WTC11 (cell line): ENCODE measurements around the gene PLCG1. TPM values are rescaled to one million over a fixed set of nuclear protein-coding genes. Genes with fewer than 3 reads are reported as not detected.

ENCODE experiments used
- ATAC-seq: fragments of 200-7000 bp; cut with Tn5 transposase; 2 replicates; pipeline ENCODE4 v1.10.0; 2021; ENCODE audit warnings: mild to moderate bottlenecking, moderate library complexity
- CTCF ChIA-PET: fragments of 300-600 bp; sonication (Branson Sonifier 250); formaldehyde crosslinking; loops from one replicate; lab custom pipeline; 2021; ENCODE audit warnings: antibody characterized with exemption; lab: Charles Lee
- POLR2A ChIA-PET: fragments of 350-600 bp; sonication (Branson Sonifier 250); formaldehyde crosslinking; loops from one replicate; lab custom pipeline; 2021; ENCODE audit warnings: antibody characterized with exemption; lab: Charles Lee
- DNase-seq: peaks from one replicate; pipeline ENCODE4 v3.0.0; 2021; ENCODE audit warnings: low spot score
- H3K27ac Mint-ChIP-seq: 2 replicates; pipeline ENCODE4 v1.8.0; 2021; ENCODE audit warnings: mixed read lengths
- H3K27me3 Mint-ChIP-seq: 2 replicates; pipeline ENCODE4 v1.8.0; 2021; ENCODE audit warnings: low read depth, mild to moderate bottlenecking, moderate library complexity, mixed read lengths
- H3K36me3 Mint-ChIP-seq: 2 replicates; pipeline ENCODE4 v1.8.0; 2021; ENCODE audit warnings: mixed read lengths
- H3K4me1 Mint-ChIP-seq: 2 replicates; pipeline ENCODE4 v1.8.0; 2022; ENCODE audit warnings: mixed read lengths
- H3K4me3 Mint-ChIP-seq: 2 replicates; pipeline ENCODE4 v1.8.0; 2021; ENCODE audit warnings: mild to moderate bottlenecking, moderate library complexity, mixed read lengths
- H3K9me3 Mint-ChIP-seq: 2 replicates; pipeline ENCODE4 v1.8.0; 2021; ENCODE audit warnings: mixed read lengths
- AFF4 ChIP-seq: sonication (generic); formaldehyde crosslinking; IDR thresholded peaks from 2 replicates; pipeline ENCODE4 v1.8.1; 2023; ENCODE audit warnings: mild to moderate bottlenecking, missing genetic modification reagents, borderline replicate concordance
- CTCF ChIP-seq: fragments of 200-600 bp; IDR thresholded peaks from 2 replicates; pipeline ENCODE4 v1.8.0; 2022; ENCODE audit warnings: antibody characterized with exemption
- E2F4 ChIP-seq: sonication (generic); formaldehyde crosslinking; IDR thresholded peaks from 2 replicates; pipeline ENCODE4 v1.8.1; 2022; ENCODE audit warnings: low read depth, mild to moderate bottlenecking, moderate library complexity, missing genetic modification reagents, borderline replicate concordance
- E2F5 ChIP-seq: sonication (generic); formaldehyde crosslinking; IDR thresholded peaks from 2 replicates; pipeline ENCODE4 v1.8.1; 2022; ENCODE audit warnings: mild to moderate bottlenecking, moderate library complexity, missing genetic modification reagents
- ELF4 ChIP-seq: sonication (generic); formaldehyde crosslinking; IDR thresholded peaks from 2 replicates; pipeline ENCODE4 v1.8.1; 2022; ENCODE audit warnings: low read depth, mild to moderate bottlenecking, moderate library complexity, missing genetic modification reagents
- ERG ChIP-seq: fragments of 250-450 bp; sonication (Bioruptor Pico); IDR thresholded peaks from 2 replicates; pipeline ENCODE4 v1.8.0; 2021; ENCODE audit warnings: mild to moderate bottlenecking
- FOXP4 ChIP-seq: sonication (generic); formaldehyde crosslinking; IDR thresholded peaks from 2 replicates; pipeline ENCODE4 v1.8.0; 2022; ENCODE audit warnings: mild to moderate bottlenecking, missing genetic modification reagents
- GRHL2 ChIP-seq: fragments of 250-450 bp; sonication (Bioruptor Pico); IDR thresholded peaks from 2 replicates; pipeline ENCODE4 v1.8.0; 2022; ENCODE audit warnings: mild to moderate bottlenecking, moderate library complexity; ENCODE audit not compliant: insufficient replicate concordance, severe bottlenecking
- NR2C2 ChIP-seq: sonication (generic); formaldehyde crosslinking; IDR thresholded peaks from 2 replicates; pipeline ENCODE4 v1.8.0; 2022; ENCODE audit warnings: mild to moderate bottlenecking, missing genetic modification reagents
- RELA ChIP-seq: sonication (generic); formaldehyde crosslinking; IDR thresholded peaks from 2 replicates; pipeline ENCODE4 v1.8.1; 2022; ENCODE audit warnings: missing genetic modification reagents, mild to moderate bottlenecking, borderline replicate concordance
- SMAD3 ChIP-seq: sonication (generic); formaldehyde crosslinking; IDR thresholded peaks from 2 replicates; pipeline ENCODE4 v1.8.0; 2022; ENCODE audit warnings: missing genetic modification reagents, mild to moderate bottlenecking, borderline replicate concordance
- SP1 ChIP-seq: sonication (generic); formaldehyde crosslinking; conservative IDR thresholded peaks from 2 replicates; pipeline ENCODE4 v1.8.1; 2022; ENCODE audit warnings: missing genetic modification reagents
- USF1 ChIP-seq: sonication (generic); formaldehyde crosslinking; IDR thresholded peaks from 2 replicates; pipeline ENCODE4 v1.8.0; 2022; ENCODE audit warnings: mild to moderate bottlenecking, missing genetic modification reagents
- ZNF281 ChIP-seq: sonication (generic); formaldehyde crosslinking; IDR thresholded peaks from 2 replicates; pipeline ENCODE4 v1.8.0; 2023; ENCODE audit warnings: mild to moderate bottlenecking, missing genetic modification reagents
- ZNF396 ChIP-seq: fragments of 250-450 bp; sonication (Bioruptor Pico); IDR thresholded peaks from 2 replicates; pipeline ENCODE4 v1.8.0; 2021; ENCODE audit warnings: mild to moderate bottlenecking, moderate library complexity, borderline replicate concordance
- total RNA-seq: library from RNA; stranded (reverse); gene quantifications from 3 replicates; pipeline ENCODE4 v1.2.3, GENCODE V29; 2021

Gene PLCG1
- total RNA-seq, 1 experiment from 2014 or later, result 201 TPM

GRCh38 chr20:41213150-41213820 lies 75.9 kb downstream of the PLCG1 start:
- Mint-ChIP-seq H3K27me3 (no peaks in the 10 kb centered on the region; the same call in 1 of the 2 replicates), H3K4me1 (no peaks in the 10 kb centered on the region), H3K27ac (no peak overlapping the region), H3K4me3 (no peak overlapping the region), H3K9me3 (no peaks in the 10 kb centered on the region), H3K36me3 (no peaks in the 10 kb centered on the region)
- DNase-seq, result no peak
- TF ChIP-seq ELF4 (no peak), SP1 (CRISPR knock-in tag) (no peak), SMAD3 (CRISPR knock-in tag) (no peak), NR2C2 (CRISPR knock-in tag) (no peak), GRHL2 (CRISPR knock-in tag) (no peak), AFF4 (CRISPR knock-in tag) (no peak), ERG (no peak), CTCF (no peak), E2F4 (CRISPR knock-in tag) (no peak), ZNF396 (CRISPR knock-in tag) (no peak)
- ChIA-PET CTCF (interaction anchor here (0.5 to 0.7 kb wide), 2 partner anchors 40 to 127 kb away, joined by 3 read pairs; partner anchors contain the start of gene LPIN3), POLR2A (no interaction called here)
- ATAC-seq, result no peak

- H3K9me3 Mint-ChIP-seq, result no peaks in the 10 kb centered on the region
- CTCF ChIA-PET, result interaction anchor here (1.1 kb wide), 1 partner anchor 36 kb away, joined by 3 read pairs; no protein-coding TSS in a partner anchor
- ATAC-seq (no peak), DNase-seq (no peak)
- no peak for TF ChIP-seq E2F5 (CRISPR knock-in tag)
- TF ChIP-seq ZNF281 (CRISPR knock-in tag), result no peak
- no peak for TF ChIP-seq USF1 (CRISPR knock-in tag)
- no peak for TF ChIP-seq FOXP4 (CRISPR knock-in tag)
- TF ChIP-seq RELA, result no peak
- H3K27ac Mint-ChIP-seq, result no peak overlapping the region
- no peaks in the 10 kb centered on the region for H3K36me3 Mint-ChIP-seq
- H3K4me3 Mint-ChIP-seq, result no peak overlapping the region
- no peaks in the 10 kb centered on the region for H3K4me1 Mint-ChIP-seq
- POLR2A ChIA-PET, result no interaction called here
- no peaks in the 10 kb centered on the region; the same call in 1 of the 2 replicates for H3K27me3 Mint-ChIP-seq
These were observed 76.9 kb downstream of the PLCG1 start for GRCh38 chr20:41214202-41214601.
